ENCODE data around the gene SCARB1.

Gene SCARB1

GRCh38 chr12:124770728-124771127 is 92.9 kb downstream of the SCARB1 start (continued):
- TF ChIP-seq ATF2 (tag by site-specific recombination; IDR thresholded peaks at IDR 0.05; ENCODE audit: low read depth), result no peak
- TF ChIP-seq ZNF335 (tag by site-specific recombination; conservative IDR thresholded peaks at IDR 0.05), result no peak
- TF ChIP-seq ZNF311 (tag by site-specific recombination; IDR thresholded peaks at IDR 0.05; ENCODE audit: borderline replicate concordance), result no peak
- no peak for TF ChIP-seq ZBTB49 (tag by site-specific recombination; IDR thresholded peaks at IDR 0.05; ENCODE audit: low read depth)
- TF ChIP-seq ZNF561 (tag by site-specific recombination; IDR thresholded peaks at IDR 0.05; ENCODE audit: borderline replicate concordance), result no peak
- no peak for TF ChIP-seq ZNF585B (tag by site-specific recombination; IDR thresholded peaks at IDR 0.05)
- no peak for TF ChIP-seq ZNF580 (tag by site-specific recombination; IDR thresholded peaks at IDR 0.05)
- TF ChIP-seq ZNF747 (tag by site-specific recombination; IDR thresholded peaks at IDR 0.05), result no peak
- TF ChIP-seq KLF8 (tag by site-specific recombination; IDR thresholded peaks at IDR 0.05), result no peak
- no peak for TF ChIP-seq SETDB1 (IDR thresholded peaks at IDR 0.05; ENCODE audit: insufficient read length, low read length)
- TF ChIP-seq ZNF266 (tag by site-specific recombination; IDR thresholded peaks at IDR 0.05; ENCODE audit: low read depth), result no peak

GRCh38 chr12:124769881-124770512 is 93.7 kb downstream of the SCARB1 start:
- ChIA-PET CTCF (interaction anchor here (1.3 to 6.2 kb wide), 4 partner anchors 389 to 737 kb away, joined by 3 to 52 read pairs (median 12); no protein-coding TSS in a partner anchor), POLR2A (interaction anchor here (0.6 kb wide), 1 partner anchor 65 kb away, joined by 3 read pairs; no protein-coding TSS in a partner anchor)
- TF ChIP-seq ZNF623 (tag by site-specific recombination; IDR thresholded peaks at IDR 0.05) (peak; percentile 94), ZNF768 (tag by site-specific recombination; IDR thresholded peaks at IDR 0.05) (no peak), ZNF558 (tag by site-specific recombination; IDR thresholded peaks at IDR 0.05) (no peak), MZF1 (tag by site-specific recombination; IDR thresholded peaks at IDR 0.05; ENCODE audit: borderline replicate concordance) (no peak)
- Histone ChIP-seq H3K4me1 (ENCODE audit: control insufficient read depth, insufficient read depth, low read length) (no peaks in the 10 kb centered on the region), H3K36me3 (ENCODE audit: control insufficient read depth in 2 of 2, insufficient read depth in 1 of 2, low read length in 2 of 2) (no peaks in the 10 kb centered on the region), H3K27ac (ENCODE audit: extremely low read depth, low read depth, low read length) (no peak overlapping the region), H3K9me3 (ENCODE audit: control insufficient read depth, insufficient read depth, low read depth, low read length) (no peaks in the 10 kb centered on the region), H3K4me3 (ENCODE audit: low read depth, low read length) (no peak overlapping the region)

- POLR2A ChIA-PET, result no interaction called here
- TF ChIP-seq ZSCAN30 (tag by site-specific recombination; IDR thresholded peaks at IDR 0.05) (no peak), MEIS1 (CRISPR knock-in tag; IDR thresholded peaks at IDR 0.05; ENCODE audit: borderline replicate concordance) (no peak), ZBTB1 (tag by site-specific recombination; IDR thresholded peaks at IDR 0.05) (no peak), ZNF324 (tag by site-specific recombination; IDR thresholded peaks at IDR 0.05) (no peak), SP3 (tag by site-specific recombination; IDR thresholded peaks at IDR 0.05) (no peak), ZNF624 (tag by site-specific recombination; IDR thresholded peaks at IDR 0.05) (no peak), ZNF521 (tag by site-specific recombination; IDR thresholded peaks at IDR 0.05) (no peak), ZNF621 (tag by site-specific recombination; IDR thresholded peaks at IDR 0.05) (no peak), ZNF626 (tag by site-specific recombination; IDR thresholded peaks at IDR 0.05) (no peak), ZNF843 (tag by site-specific recombination; IDR thresholded peaks at IDR 0.05) (no peak)
- CTCF ChIA-PET, result interaction anchor here (1.3 to 6.2 kb wide), 2 partner anchors 389 to 732 kb away, joined by 6 to 52 read pairs; no protein-coding TSS in a partner anchor
Observed at GRCh38 chr12:124769163-124769530, 94.5 kb downstream of the SCARB1 start.

More at GRCh38 chr12:124769163-124769530, 94.5 kb downstream of the SCARB1 start:
- H3K27ac ChIP-seq (ENCODE audit: extremely low read depth, low read depth, low read length), result no peak overlapping the region
- H3K4me1 ChIP-seq (ENCODE audit: control insufficient read depth, insufficient read depth, low read length), result no peaks in the 10 kb centered on the region
- no peaks in the 10 kb centered on the region for H3K9me3 ChIP-seq (ENCODE audit: control insufficient read depth, insufficient read depth, low read depth, low read length)
- H3K4me3 ChIP-seq (ENCODE audit: low read depth, low read length), result no peak overlapping the region
- H3K36me3 ChIP-seq (ENCODE audit: control insufficient read depth in 2 of 2, insufficient read depth in 1 of 2, low read length in 2 of 2), result no peaks in the 10 kb centered on the region
